NT2/D1 (cell line): Measurements from ENCODE around the gene PTPRG.

Source experiments
- SUZ12 ChIP-seq: IDR thresholded peaks from 2 replicates; pipeline ENCODE4 v1.6.1; 2011; ENCODE audit not compliant: insufficient read length, insufficient read depth; ENCODE audit errors: extremely low read depth
- YY1 ChIP-seq: IDR thresholded peaks from 2 replicates; pipeline ENCODE4 v1.6.1; 2011; ENCODE audit not compliant: insufficient read length, insufficient read depth
- ZNF274 ChIP-seq: IDR thresholded peaks from 2 replicates; pipeline ENCODE4 v1.6.1; 2011; ENCODE audit warnings: mild to moderate bottlenecking, low read depth, low read length

DNA sequence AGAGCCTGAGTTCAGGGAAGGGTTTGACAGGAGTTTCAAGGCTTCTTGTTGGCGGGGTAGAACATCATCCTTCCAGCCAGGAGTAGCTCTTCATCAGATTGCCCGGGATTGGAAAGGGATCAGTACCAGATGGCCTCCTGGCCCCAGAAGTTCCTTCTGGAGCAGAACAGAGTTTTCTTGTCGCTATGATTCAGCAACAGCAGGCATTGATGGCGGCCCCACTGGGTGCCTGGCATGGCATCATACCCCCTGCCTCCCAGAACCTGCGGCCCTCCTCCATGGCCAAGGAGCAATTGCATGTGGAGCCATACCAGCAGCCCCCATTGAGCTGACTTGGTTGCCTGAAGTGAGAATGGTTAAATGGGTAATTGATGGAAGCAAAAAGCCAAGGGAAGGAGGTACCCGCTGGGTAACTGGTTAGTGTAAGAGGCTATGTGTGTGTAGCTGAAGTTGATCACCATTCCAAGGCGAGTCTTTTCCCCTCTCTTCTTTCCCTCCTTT lies 305.6 kb downstream of the PTPRG start:
- TF ChIP-seq SUZ12 (no peak), ZNF274 (no peak), YY1 (no peak)
